GM18907 (cell line): Measurements from ENCODE around the gene SCML1.
A peak's percentile ranks its signal among the peaks of the same experiment; 100 is the strongest.
"Not testable (repeated sequence)": the region's sequence is repeated elsewhere in the genome, so short reads cannot be mapped to it uniquely, and the experiment has no call there.

Experiments
- ATAC-seq: cut with Tn5 transposase; IDR thresholded peaks from one replicate; pipeline ENCODE4 v1.9.1; 2021; ENCODE audit warnings: mild to moderate bottlenecking, moderate library complexity; ENCODE audit not compliant: unreplicated experiment

SCML1 gene

GRCh38 chrX:17738737-17739535, 1.6 kb downstream of the SCML1 start:
- no peak for ATAC-seq

GRCh38 chrX:17740137-17741122, 3.1 kb downstream of the SCML1 start:
- no peak for ATAC-seq

GRCh38 chrX:17741123-17741511, 3.8 kb downstream of the SCML1 start:
- no peak for ATAC-seq

- ATAC-seq = no peak
Measured at GRCh38 chrX:17743913-17744312, 6.6 kb downstream of the SCML1 start.

GRCh38 chrX:17744896-17745523, 7.7 kb downstream of the SCML1 start:
- ATAC-seq = no peak

GRCh38 chrX:17747692-17748091, 10.4 kb downstream of the SCML1 start:
- ATAC-seq = no peak

- ATAC-seq = no peak
Measured at GRCh38 chrX:17748684-17749083, 11.4 kb downstream of the SCML1 start.

- ATAC-seq = no peak
Measured at GRCh38 chrX:17750436-17750835, 13.1 kb downstream of the SCML1 start.

- peak; percentile 93 for ATAC-seq
Measured at GRCh38 chrX:17758382-17758781, 21.1 kb downstream of the SCML1 start.

GRCh38 chrX:17759990-17760389, 22.7 kb downstream of the SCML1 start:
- no peak for ATAC-seq

- no peak for ATAC-seq
Measured at GRCh38 chrX:17767734-17768133, 30.4 kb downstream of the SCML1 start.

GRCh38 chrX:17768997-17769396, 31.7 kb downstream of the SCML1 start:
- ATAC-seq = no peak

GRCh38 chrX:17769701-17770269, 32.5 kb downstream of the SCML1 start:
- ATAC-seq = no peak

- ATAC-seq = no peak
Measured at GRCh38 chrX:17773221-17773876, 36.1 kb downstream of the SCML1 start.

- ATAC-seq = no peak
Measured at GRCh38 chrX:17774053-17774452, 36.8 kb downstream of the SCML1 start.

- no peak for ATAC-seq
Measured at GRCh38 chrX:17778997-17779396, 41.7 kb downstream of the SCML1 start.

GRCh38 chrX:17779434-17779833, 42.1 kb downstream of the SCML1 start:
- ATAC-seq = no peak

- not testable (repeated sequence) for ATAC-seq
Measured at GRCh38 chrX:17786554-17787347, 49.5 kb downstream of the SCML1 start.

- ATAC-seq = no peak
Measured at GRCh38 chrX:17787557-17787956, 50.3 kb downstream of the SCML1 start.

- ATAC-seq = no peak
Measured at GRCh38 chrX:17788439-17788838, 51.1 kb downstream of the SCML1 start.
